GM23338 (cell line): ENCODE results near the gene FRY. TPM values are rescaled to one million over a fixed set of nuclear protein-coding genes. Genes with fewer than 3 reads are reported as not detected.

Experiments
- ATAC-seq: fragments of 200-7000 bp; cut with Tn5 transposase; 3 replicates; pipeline ENCODE4 v1.9.1; 2020
- DNase-seq: peaks from one replicate; pipeline ENCODE4 v3.0.0-alpha.2; 2015; ENCODE audit warnings: low spot score
- H2AFZ ChIP-seq: fragments of 200-600 bp; sonication (generic); 2 replicates; pipeline ENCODE4 v1.8.0; 2016; ENCODE audit warnings: antibody characterized with exemption, mild to moderate bottlenecking, moderate library complexity
- H3F3A ChIP-seq: fragments of 200-600 bp; sonication (generic); replicated peaks from 2 replicates; pipeline ENCODE4 v1.8.0; 2017; ENCODE audit warnings: antibody characterized with exemption, mixed run types, low read depth
- H3K27ac ChIP-seq: fragments of 200-600 bp; sonication (generic); 2 replicates; pipeline ENCODE4 v1.6.1; 2016; ENCODE audit warnings: low read depth
- H3K27me3 ChIP-seq: fragments of 200-600 bp; sonication (generic); 2 replicates; pipeline ENCODE4 v1.8.0; 2016; ENCODE audit warnings: mild to moderate bottlenecking, mixed run types, moderate library complexity; ENCODE audit not compliant: insufficient read depth
- H3K36me3 ChIP-seq: fragments of 200-600 bp; sonication (generic); 2 replicates; pipeline ENCODE4 v1.8.0; 2016; ENCODE audit warnings: mild to moderate bottlenecking; ENCODE audit not compliant: insufficient read depth
- H3K4me1 ChIP-seq: fragments of 200-600 bp; sonication (generic); 2 replicates; pipeline ENCODE4 v1.8.0; 2016; ENCODE audit warnings: mild to moderate bottlenecking, moderate library complexity; ENCODE audit not compliant: insufficient read depth
- H3K4me2 ChIP-seq: fragments of 200-600 bp; sonication (generic); 2 replicates; pipeline ENCODE4 v1.7.1; 2017; ENCODE audit warnings: mixed run types
- H3K4me3 ChIP-seq: fragments of 200-600 bp; sonication (generic); 2 replicates; pipeline ENCODE4 v1.6.1; 2016; ENCODE audit warnings: mixed run types
- H3K79me2 ChIP-seq: fragments of 200-600 bp; sonication (generic); replicated peaks from 2 replicates; pipeline ENCODE4 v1.8.0; 2017; ENCODE audit warnings: mild to moderate bottlenecking; ENCODE audit not compliant: insufficient read depth
- H3K9me2 ChIP-seq: fragments of 200-600 bp; sonication (generic); 2 replicates; pipeline ENCODE4 v1.8.0; 2017; ENCODE audit not compliant: insufficient read depth
- H4K20me1 ChIP-seq: fragments of 200-600 bp; sonication (generic); replicated peaks from 2 replicates; pipeline ENCODE4 v1.8.0; 2017; ENCODE audit warnings: mild to moderate bottlenecking; ENCODE audit not compliant: insufficient read depth
- H3K27ac Mint-ChIP-seq: 2 replicates; pipeline ENCODE4 v1.8.0; 2020; ENCODE audit warnings: inconsistent platforms, mild to moderate bottlenecking, moderate library complexity, mixed read lengths
- H3K27me3 Mint-ChIP-seq: 3 replicates; pipeline ENCODE4 v1.8.0; 2022; ENCODE audit warnings: low read depth, mild to moderate bottlenecking, moderate library complexity, mixed read lengths, inconsistent platforms; ENCODE audit not compliant: insufficient read depth, poor library complexity
- H3K36me3 Mint-ChIP-seq: 3 replicates; pipeline ENCODE4 v1.8.0; 2021; ENCODE audit warnings: low read depth, mild to moderate bottlenecking, inconsistent platforms, moderate library complexity, mixed read lengths
- H3K4me1 Mint-ChIP-seq: 3 replicates; pipeline ENCODE4 v1.8.0; 2020; ENCODE audit warnings: mild to moderate bottlenecking, inconsistent platforms, mixed read lengths
- H3K4me3 Mint-ChIP-seq: 3 replicates; pipeline ENCODE4 v1.8.0; 2021; ENCODE audit warnings: moderate library complexity, mild to moderate bottlenecking, inconsistent platforms, mixed read lengths
- H3K9me3 Mint-ChIP-seq: 3 replicates; pipeline ENCODE4 v1.8.0; 2020; ENCODE audit warnings: moderate library complexity, mild to moderate bottlenecking, inconsistent platforms, mixed read lengths
- CREB1 ChIP-seq: fragments of 250-450 bp; sonication (Bioruptor Pico); IDR thresholded peaks from 2 replicates; pipeline ENCODE4 v1.5.0; 2020; ENCODE audit warnings: low read depth, mild to moderate bottlenecking, moderate library complexity
- CTCF ChIP-seq, 2 experiments: fragments of 200-600 bp in 1 of 2; sonication (generic) in 1 of 2; conservative IDR thresholded peaks; 2 replicates each; pipeline versions ENCODE4 v1.5.1 to v1.6.1; 2016 to 2017; ENCODE audit warnings: antibody characterized with exemption in 2 of 2, low read depth in 2 of 2, mild to moderate bottlenecking in 2 of 2, moderate library complexity in 1 of 2
- ETS1 ChIP-seq: IDR thresholded peaks from 2 replicates; pipeline ENCODE4 v1.6.1; 2016; ENCODE audit warnings: antibody characterized with exemption
- EZH2 ChIP-seq: fragments of 200-600 bp; sonication (generic); IDR thresholded peaks from one replicate; pipeline ENCODE4 v1.8.0; 2017; ENCODE audit warnings: antibody characterized with exemption, mild to moderate bottlenecking, low read depth; ENCODE audit not compliant: unreplicated experiment
- EZH2phosphoT487 ChIP-seq: fragments of 200-600 bp; sonication (generic); IDR thresholded peaks from one replicate; pipeline ENCODE4 v1.8.1; 2018; ENCODE audit warnings: antibody characterized with exemption; ENCODE audit not compliant: unreplicated experiment
- JUNB ChIP-seq: IDR thresholded peaks from one replicate; pipeline ENCODE4 v1.6.1; 2016; ENCODE audit warnings: antibody characterized with exemption; ENCODE audit not compliant: unreplicated experiment
- NANOG ChIP-seq: IDR thresholded peaks from 2 replicates; pipeline ENCODE4 v1.6.1; 2016; ENCODE audit warnings: antibody characterized with exemption, borderline replicate concordance
- POLR2AphosphoS5 ChIP-seq: IDR thresholded peaks from 2 replicates; pipeline ENCODE4 v1.6.1; 2016; ENCODE audit warnings: antibody characterized with exemption, low read depth
- REST ChIP-seq: IDR thresholded peaks from one replicate; pipeline ENCODE4 v1.6.1; 2018; ENCODE audit warnings: antibody characterized with exemption; ENCODE audit not compliant: unreplicated experiment
- STAT1 ChIP-seq: IDR thresholded peaks from one replicate; pipeline ENCODE4 v1.6.1; 2016; ENCODE audit warnings: antibody characterized with exemption; ENCODE audit not compliant: unreplicated experiment
- ZNF114 ChIP-seq: fragments of 250-450 bp; sonication (Bioruptor Pico); IDR thresholded peaks from 2 replicates; pipeline ENCODE4 v1.5.0; 2020; ENCODE audit warnings: mild to moderate bottlenecking, moderate library complexity
- ZNF331 ChIP-seq: fragments of 250-450 bp; sonication (Bioruptor Pico); IDR thresholded peaks from 2 replicates; pipeline ENCODE4 v1.5.0; 2020; ENCODE audit warnings: low read depth, mild to moderate bottlenecking, moderate library complexity
- ZNF462 ChIP-seq: fragments of 250-450 bp; sonication (Bioruptor Pico); IDR thresholded peaks from 2 replicates; pipeline ENCODE4 v1.5.0; 2020; ENCODE audit warnings: mild to moderate bottlenecking, moderate library complexity
- polyA plus RNA-seq: library from polyadenylated mRNA; unstranded; fragments of >200 nt; fragmentation: Nextera tagmentation; extraction: Ambion mirVana; gene quantifications from 2 replicates; pipeline ENCODE4 v1.2.1, GENCODE V29; 2016
- total RNA-seq: library from RNA; depleted of rRNA; stranded (reverse); fragments of >200 nt; shearing (Covaris generic); gene quantifications from 2 replicates; pipeline ENCODE4 v1.2.3, GENCODE V29; 2014

FRY gene
- total and polyA plus RNA-seq, 2 experiments from 2014 or later: 2.4 to 10.1 TPM

- Mint-ChIP-seq H3K36me3 (no peaks in the 10 kb centered on the region), H3K4me3 (peak overlapping the region; percentile 26; the same call in 1 of the 3 replicates), H3K9me3 (no peaks in the 10 kb centered on the region), H3K27me3 (no peaks in the 10 kb centered on the region), H3K4me1 (peaks cover 50% of the 10 kb centered on the region), H3K27ac (no peak overlapping the region)
- Histone ChIP-seq H3K36me3 (no peaks in the 10 kb centered on the region), H3F3A (no peaks in the 10 kb centered on the region), H3K79me2 (no peaks in the 10 kb centered on the region), H3K27ac (no peak overlapping the region), H3K4me1 (peaks cover 34% of the 10 kb centered on the region), H3K4me2 (no peak overlapping the region), H4K20me1 (no peaks in the 10 kb centered on the region), H2AFZ (no peak overlapping the region), H3K27me3 (no peaks in the 10 kb centered on the region), H3K4me3 (no peak overlapping the region), H3K9me2 (no peaks in the 10 kb centered on the region)
- no peak for TF ChIP-seq EZH2phosphoT487
- no peak for TF ChIP-seq ZNF331 (CRISPR knock-in tag)
- no peak for TF ChIP-seq CREB1 (CRISPR knock-in tag)
- TF ChIP-seq NANOG: no peak
- TF ChIP-seq STAT1: no peak
- TF ChIP-seq ZNF114 (CRISPR knock-in tag): no peak
- no peak for TF ChIP-seq ZNF462
- TF ChIP-seq POLR2AphosphoS5: no peak
- no peak for TF ChIP-seq JUNB
- TF ChIP-seq ETS1: no peak
- TF ChIP-seq CTCF (conservative IDR thresholded peaks at IDR 0.05; ENCODE audit: low read depth in 2 of 2): no peak
- TF ChIP-seq REST: no peak
- no peak for TF ChIP-seq EZH2
- no peak for DNase-seq
- ATAC-seq: no peak
Observed at GRCh38 chr13:32032759-32033158, 1.2 kb downstream of the FRY start.
